Activated CD8-positive, alpha-beta memory T cell treated with anti-CD3 and anti-CD28 coated beads, Interleukin-2, amount 50 U/mL, for 24 hours (primary cell): ENCODE data around the gene CCDC90B.

Experiments
- DNase-seq: peaks from one replicate; pipeline ENCODE4 v3.0.0-alpha.2; 2020; ENCODE audit errors: extremely low read depth

The CCDC90B gene

GRCh38 chr11:83235825-83236224, 50.3 kb downstream of the CCDC90B start:
- DNase-seq: no peak

- no peak for DNase-seq
These were observed 62.7 kb downstream of the CCDC90B start for GRCh38 chr11:83223457-83223856.

- DNase-seq: no peak
These were observed 63.7 kb downstream of the CCDC90B start for GRCh38 chr11:83222499-83222898.

- no peak for DNase-seq
These were observed 64.5 kb downstream of the CCDC90B start for GRCh38 chr11:83221694-83222093.

GRCh38 chr11:83220260-83220659, 65.9 kb downstream of the CCDC90B start:
- no peak for DNase-seq

- DNase-seq: no peak
These were observed 67.1 kb downstream of the CCDC90B start for GRCh38 chr11:83219095-83219494.
